SK-N-SH (cell line): ENCODE results near the gene CLCN1.
A peak's percentile ranks its signal among the peaks of the same experiment; 100 is the strongest.

ENCODE experiments used
- CHD2 ChIP-seq: fragments of 150-350 bp; IDR thresholded peaks from 2 replicates; pipeline ENCODE4 v1.6.1; 2018; ENCODE audit warnings: low read length; ENCODE audit not compliant: partially characterized antibody
- EP300 ChIP-seq, 2 experiments: IDR thresholded peaks; 2 replicates each; pipeline versions ENCODE4 v1.4.0 to v1.6.1; 2012; ENCODE audit warnings: borderline replicate concordance in 1 of 2, low read depth in 1 of 2, low read length in 1 of 2
- EZH2phosphoT487 ChIP-seq: fragments of 200-600 bp; sonication (generic); IDR thresholded peaks from 2 replicates; pipeline ENCODE4 v1.6.1; 2017; ENCODE audit warnings: low read depth, mixed run types, mild to moderate bottlenecking, antibody characterized with exemption, moderate library complexity, borderline replicate concordance
- GATA2 ChIP-seq: sonication (generic); formaldehyde crosslinking; IDR thresholded peaks from 2 replicates; pipeline ENCODE4 v1.5.0; 2020; ENCODE audit warnings: mild to moderate bottlenecking, missing genetic modification reagents
- MXI1 ChIP-seq: IDR thresholded peaks from 2 replicates; pipeline ENCODE4 v1.6.1; 2012; ENCODE audit warnings: mild to moderate bottlenecking, low read depth, low read length, improper control_type of control experiment
- POLR2AphosphoS5 ChIP-seq: IDR thresholded peaks from 2 replicates; pipeline ENCODE4 v1.6.1; 2012; ENCODE audit warnings: low read depth, low read length
- RFX5 ChIP-seq: IDR thresholded peaks from 2 replicates; pipeline ENCODE4 v1.6.1; 2012; ENCODE audit warnings: mild to moderate bottlenecking, improper control_type of control experiment, low read length
- RXRA ChIP-seq: IDR thresholded peaks from 2 replicates; pipeline ENCODE4 v1.4.0; 2012; ENCODE audit warnings: low read depth, mild to moderate bottlenecking, borderline replicate concordance
- SIN3A ChIP-seq: IDR thresholded peaks from 2 replicates; pipeline ENCODE4 v1.6.1; 2012; ENCODE audit warnings: low read depth, mild to moderate bottlenecking, low read length, moderate library complexity, borderline replicate concordance
- TAF1 ChIP-seq: IDR thresholded peaks from 2 replicates; pipeline ENCODE4 v1.6.1; 2012; ENCODE audit warnings: low read depth, mild to moderate bottlenecking, low read length, moderate library complexity, borderline replicate concordance
- TF ChIP-seq, protein P1 (sequence below): fragments of 200-600 bp; sonication (generic); IDR thresholded peaks from 2 replicates; pipeline ENCODE4 v1.6.1; 2017; ENCODE audit warnings: antibody characterized with exemption, mild to moderate bottlenecking, moderate library complexity

DNA sequence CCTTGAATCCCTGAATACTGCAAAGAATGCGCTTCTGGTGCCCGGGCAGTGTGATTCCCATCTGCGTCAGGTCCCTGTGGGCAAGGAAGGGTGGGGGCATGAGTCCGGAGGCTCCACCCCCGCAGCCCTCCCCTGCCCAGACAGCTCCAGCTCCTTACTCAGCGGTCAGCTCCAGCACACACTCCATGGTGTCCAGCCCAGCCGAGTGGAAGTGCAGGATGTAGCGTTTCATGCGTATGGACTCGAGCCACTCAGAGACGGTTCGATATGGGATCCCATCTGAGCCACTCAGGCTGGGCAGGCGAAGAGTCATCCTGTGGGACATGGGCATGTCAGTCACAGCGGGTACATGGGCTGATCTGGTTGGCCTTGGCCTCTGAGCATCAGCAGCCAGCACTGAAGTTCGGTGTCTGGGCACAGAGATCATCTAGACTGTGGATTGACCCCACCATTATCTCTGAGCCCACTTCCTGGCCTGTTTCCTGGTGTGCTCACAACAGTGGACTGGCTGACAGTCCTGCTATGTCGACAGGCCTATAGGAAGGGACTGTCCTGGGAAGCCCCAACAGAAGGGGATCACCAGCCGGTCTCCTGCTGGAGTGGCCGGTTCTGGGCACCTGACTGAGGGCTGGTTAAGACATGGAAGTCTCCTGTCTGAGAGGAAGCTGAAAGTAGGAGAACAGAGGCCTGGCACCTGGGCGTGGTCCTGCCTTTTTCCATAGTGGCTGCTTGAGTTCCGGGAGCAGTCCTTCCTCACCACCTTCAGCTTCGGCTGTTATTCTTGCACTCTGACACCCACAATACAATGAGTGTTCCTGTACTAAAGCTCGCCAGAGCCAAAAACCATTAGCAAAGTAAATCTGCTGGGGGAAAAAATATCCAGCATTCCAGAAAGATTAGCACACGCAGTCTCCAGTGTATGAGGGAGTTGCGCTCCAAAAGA, 75.8 kb downstream of the CLCN1 start:
- no peak for TF ChIP-seq GATA2 (CRISPR knock-in tag)
- TF ChIP-seq, protein P1, sequence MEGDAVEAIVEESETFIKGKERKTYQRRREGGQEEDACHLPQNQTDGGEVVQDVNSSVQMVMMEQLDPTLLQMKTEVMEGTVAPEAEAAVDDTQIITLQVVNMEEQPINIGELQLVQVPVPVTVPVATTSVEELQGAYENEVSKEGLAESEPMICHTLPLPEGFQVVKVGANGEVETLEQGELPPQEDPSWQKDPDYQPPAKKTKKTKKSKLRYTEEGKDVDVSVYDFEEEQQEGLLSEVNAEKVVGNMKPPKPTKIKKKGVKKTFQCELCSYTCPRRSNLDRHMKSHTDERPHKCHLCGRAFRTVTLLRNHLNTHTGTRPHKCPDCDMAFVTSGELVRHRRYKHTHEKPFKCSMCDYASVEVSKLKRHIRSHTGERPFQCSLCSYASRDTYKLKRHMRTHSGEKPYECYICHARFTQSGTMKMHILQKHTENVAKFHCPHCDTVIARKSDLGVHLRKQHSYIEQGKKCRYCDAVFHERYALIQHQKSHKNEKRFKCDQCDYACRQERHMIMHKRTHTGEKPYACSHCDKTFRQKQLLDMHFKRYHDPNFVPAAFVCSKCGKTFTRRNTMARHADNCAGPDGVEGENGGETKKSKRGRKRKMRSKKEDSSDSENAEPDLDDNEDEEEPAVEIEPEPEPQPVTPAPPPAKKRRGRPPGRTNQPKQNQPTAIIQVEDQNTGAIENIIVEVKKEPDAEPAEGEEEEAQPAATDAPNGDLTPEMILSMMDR = no peak
- peak; percentile 71 for TF ChIP-seq POLR2AphosphoS5
- no peak for TF ChIP-seq EZH2phosphoT487
- 0 out of 4 replicates have a peak, but pooled peaks of 1 of the 2 experiments have one; percentile 12 for TF ChIP-seq EP300 (IDR thresholded peaks at IDR 0.05; ENCODE audit: borderline replicate concordance in 1 of 2, low read depth in 1 of 2, low read length in 1 of 2)
- no peak for TF ChIP-seq RXRA
- TF ChIP-seq TAF1 = no peak
- no peak for TF ChIP-seq CHD2
- 0 out of 2 replicates have a peak, but pooled peaks have one; percentile 62 for TF ChIP-seq SIN3A
- no peak for TF ChIP-seq MXI1
- no peak for TF ChIP-seq RFX5
